ENCODE data around the gene A4GALT. TPM values are rescaled to one million over a fixed set of nuclear protein-coding genes. Genes with fewer than 3 reads are reported as not detected.

Gene A4GALT
- total and polyA plus RNA-seq, 2 donors: 1.3 to 20.9 TPM

DNA sequence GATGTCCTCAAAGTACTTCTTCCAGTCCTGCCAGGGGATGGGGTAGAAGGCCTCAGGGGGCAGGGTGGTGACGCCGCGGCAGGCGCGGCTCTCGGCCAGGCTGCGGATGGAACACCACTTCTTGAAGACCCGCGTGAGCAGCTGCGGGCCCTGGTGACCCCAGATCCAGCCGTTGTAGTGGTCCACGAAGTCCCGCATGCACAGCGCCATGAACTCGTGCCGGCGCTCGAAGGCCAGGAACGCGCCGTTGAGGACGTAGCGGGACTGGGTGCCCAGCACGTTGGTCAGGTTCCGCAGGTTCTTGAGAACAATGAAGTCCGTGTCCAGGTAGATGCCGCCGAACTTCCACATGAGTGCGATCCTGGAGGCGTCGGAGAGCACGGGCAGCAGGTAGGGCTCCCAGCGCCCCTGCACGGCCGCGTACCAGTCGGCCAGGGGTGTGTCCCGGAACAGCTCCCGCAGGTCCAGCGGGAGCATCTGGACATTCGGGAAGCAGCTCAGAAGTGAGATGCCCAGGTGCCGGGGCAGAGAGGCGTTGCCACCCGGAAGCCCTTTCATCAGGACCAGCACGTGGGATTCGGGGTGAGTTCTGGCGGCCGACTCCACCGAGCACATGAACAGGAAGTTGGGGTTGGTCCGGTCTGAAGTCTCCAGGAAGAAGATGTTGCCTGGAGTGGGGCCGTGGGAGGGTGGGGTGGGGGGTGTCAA, 27.5 kb downstream of the A4GALT start:
- H3K9me3 ChIP-seq (ENCODE audit: control insufficient read depth in 2 of 2, insufficient read depth in 1 of 2, low read length in 1 of 2): no peaks in the 10 kb centered on the region

DNA sequence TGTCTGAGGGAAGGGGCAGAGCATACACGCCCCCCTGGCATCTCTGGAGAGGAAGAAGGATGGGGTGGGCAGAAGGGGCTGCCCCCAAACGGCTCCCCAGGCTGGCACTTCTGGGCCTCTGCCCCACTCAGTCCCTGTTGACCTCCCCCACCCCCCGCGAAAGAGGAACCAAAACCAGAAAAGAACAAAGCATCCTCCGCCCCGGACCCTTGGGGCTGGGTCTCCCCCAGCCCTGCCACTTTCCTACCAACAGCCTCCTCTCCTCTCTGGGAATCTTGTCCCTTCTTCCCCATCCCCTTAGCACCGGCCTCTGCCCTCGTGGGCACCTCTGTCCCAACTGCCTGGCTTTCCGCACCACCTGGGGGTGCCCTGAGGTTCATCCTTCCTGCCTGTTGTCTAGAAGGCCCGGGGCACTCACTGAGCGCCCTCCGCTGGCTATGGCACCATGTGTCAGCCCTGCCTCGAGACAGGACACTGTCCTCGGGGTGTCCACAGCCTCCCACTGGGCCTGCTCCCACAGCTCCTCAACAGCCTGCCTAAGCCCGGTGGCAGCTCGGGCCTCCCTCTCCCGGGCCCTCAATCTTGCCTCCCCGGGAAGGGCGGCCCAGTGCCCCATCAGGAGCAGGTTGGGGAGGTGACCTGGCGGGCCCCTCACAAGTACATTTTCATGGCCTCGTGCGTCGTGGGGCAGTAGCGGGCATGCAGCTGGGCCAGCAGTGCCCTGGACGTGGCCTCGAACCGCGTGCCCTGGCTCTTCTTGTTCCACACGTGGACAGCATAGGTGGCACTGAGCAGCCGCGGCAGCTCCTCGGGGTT, 28.2 kb downstream of the A4GALT start:
- no peak for DNase-seq (ENCODE audit: low read depth in 6 of 9, low spot score in 9 of 9)
- Histone ChIP-seq H3K27me3 (ENCODE audit: control insufficient read depth in 2 of 2, insufficient read depth in 1 of 2, low read length in 1 of 2) (no peaks in the 10 kb centered on the region), H3K9me3 (ENCODE audit: control insufficient read depth in 2 of 2, insufficient read depth in 1 of 2, low read length in 1 of 2) (no peaks in the 10 kb centered on the region), H3K36me3 (ENCODE audit: control insufficient read depth in 2 of 2, insufficient read depth in 2 of 2, low read length in 1 of 2) (no peaks in the 10 kb centered on the region), H3K4me1 (ENCODE audit: control insufficient read depth in 2 of 2, insufficient read depth in 2 of 2, low read length in 2 of 2) (peaks cover 0 to 7% of the 10 kb centered on the region in 2 donors), H3K27ac (ENCODE audit: low read depth in 1 of 2, low read length in 1 of 2) (no peak overlapping the region), H3K4me3 (ENCODE audit: low read length in 2 of 2) (no peak overlapping the region)
- 81% methylated on average over 32 of the region's 32 CpGs for WGBS

More for the DNA sequence above, 27.5 kb downstream of the A4GALT start:
- no peaks in the 10 kb centered on the region for H3K27me3 ChIP-seq (ENCODE audit: control insufficient read depth in 2 of 2, insufficient read depth in 1 of 2, low read length in 1 of 2)
- H3K4me1 ChIP-seq (ENCODE audit: control insufficient read depth in 2 of 2, insufficient read depth in 2 of 2, low read length in 2 of 2): no peaks in the 10 kb centered on the region
- H3K4me3 ChIP-seq (ENCODE audit: low read length in 2 of 2): no peak overlapping the region
- no peak overlapping the region for H3K27ac ChIP-seq (ENCODE audit: low read depth in 1 of 2, low read length in 1 of 2)
- no peaks in the 10 kb centered on the region for H3K36me3 ChIP-seq (ENCODE audit: control insufficient read depth in 2 of 2, insufficient read depth in 2 of 2, low read length in 1 of 2)
- DNase-seq (ENCODE audit: low read depth in 6 of 9, low spot score in 9 of 9): no peak
- 91% methylated on average over 51 of the region's 51 CpGs for WGBS

DNA sequence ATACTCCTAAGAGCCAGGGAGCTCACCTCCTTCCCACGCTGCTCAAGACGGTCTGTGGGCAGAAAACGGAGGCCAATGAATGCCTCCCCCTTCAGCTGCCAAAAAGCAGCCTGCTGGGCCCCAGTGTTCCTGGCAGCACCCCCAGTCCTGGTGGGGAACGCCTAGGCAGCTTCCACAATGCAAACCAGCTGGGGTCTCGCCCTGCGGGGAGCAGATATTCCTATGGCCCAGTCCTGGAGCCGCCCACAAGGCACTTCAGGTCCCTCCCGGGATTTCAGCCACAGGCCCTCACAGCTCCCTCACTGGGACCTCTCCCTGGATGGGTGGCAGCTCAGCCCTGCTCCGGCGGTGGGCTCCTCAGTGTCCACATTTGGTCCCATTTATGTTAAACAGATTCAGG, 29.2 kb downstream of the A4GALT start:
- Histone ChIP-seq H3K9me3 (ENCODE audit: control insufficient read depth in 2 of 2, insufficient read depth in 1 of 2, low read length in 1 of 2) (no peaks in the 10 kb centered on the region), H3K27me3 (ENCODE audit: control insufficient read depth in 2 of 2, insufficient read depth in 1 of 2, low read length in 1 of 2) (no peaks in the 10 kb centered on the region), H3K27ac (ENCODE audit: low read depth in 1 of 2, low read length in 1 of 2) (no peak overlapping the region), H3K36me3 (ENCODE audit: control insufficient read depth in 2 of 2, insufficient read depth in 2 of 2, low read length in 1 of 2) (no peaks in the 10 kb centered on the region), H3K4me1 (ENCODE audit: control insufficient read depth in 2 of 2, insufficient read depth in 2 of 2, low read length in 2 of 2) (peaks cover 0 to 10% of the 10 kb centered on the region in 2 donors), H3K4me3 (ENCODE audit: low read length in 2 of 2) (no peak overlapping the region)
- WGBS: 98% methylated on average over 10 of the region's 10 CpGs
- DNase-seq (ENCODE audit: low read depth in 6 of 9, low spot score in 9 of 9): no peak

DNA sequence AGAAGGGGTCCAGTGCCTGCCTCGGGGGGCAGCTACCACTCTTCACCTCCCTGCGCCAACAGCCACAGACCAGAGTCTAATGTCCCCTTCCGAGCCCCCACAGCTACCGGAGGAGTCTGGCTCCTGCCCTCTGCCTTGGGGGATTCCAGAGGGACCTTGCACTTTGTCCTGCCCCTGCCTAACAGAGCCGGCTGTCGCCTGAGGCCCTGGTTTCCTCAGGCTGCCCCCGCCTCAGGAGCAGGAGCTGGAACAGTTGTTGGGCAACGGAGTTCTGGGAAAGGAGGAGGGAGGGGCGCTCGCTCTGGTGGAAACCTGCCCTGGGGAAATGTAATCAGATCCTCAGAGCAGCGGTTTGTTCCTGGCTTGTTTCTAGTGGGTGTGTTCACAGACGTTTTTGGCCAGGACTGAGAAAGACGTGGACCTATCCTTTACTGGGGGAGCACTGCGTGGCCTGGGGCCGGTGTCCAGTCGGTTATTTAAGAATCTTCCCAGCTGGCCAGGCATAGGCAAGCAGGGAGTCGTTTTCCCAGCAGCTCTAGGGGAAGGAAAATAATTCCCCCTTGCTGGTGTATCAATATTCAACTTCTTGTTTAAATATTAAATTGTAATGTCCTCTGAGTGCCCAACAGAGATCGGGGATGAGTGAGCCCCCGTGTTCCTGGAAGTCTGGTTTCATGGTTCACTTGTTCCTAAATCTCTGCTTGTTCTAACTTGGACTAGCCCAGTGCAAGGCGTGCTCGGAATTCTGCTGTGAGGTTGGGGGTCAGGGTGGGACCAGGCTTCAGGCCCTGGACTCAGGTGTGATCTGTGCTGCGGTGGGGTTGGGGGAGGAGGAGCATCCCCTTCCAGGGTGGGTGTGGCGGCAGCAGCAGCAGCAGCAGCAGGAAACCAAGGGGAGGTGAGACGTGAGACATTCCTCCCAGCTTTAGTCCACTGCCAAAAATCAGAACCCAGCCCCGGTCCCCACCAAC, 32.1 kb downstream of the A4GALT start:
- H3K4me3 ChIP-seq (ENCODE audit: low read length in 2 of 2): no peak overlapping the region
- peak in 3 of 9 donors; percentile 8 to 34 (median 15) for DNase-seq (ENCODE audit: low read depth in 6 of 9, low spot score in 9 of 9)
- H3K27ac ChIP-seq (ENCODE audit: low read depth in 1 of 2, low read length in 1 of 2): peak overlapping the region; percentile 56 to 71
- H3K27me3 ChIP-seq (ENCODE audit: control insufficient read depth in 2 of 2, insufficient read depth in 1 of 2, low read length in 1 of 2): no peaks in the 10 kb centered on the region
- H3K9me3 ChIP-seq (ENCODE audit: control insufficient read depth in 2 of 2, insufficient read depth in 1 of 2, low read length in 1 of 2): no peaks in the 10 kb centered on the region
- peaks cover 0 to 10% of the 10 kb centered on the region in 2 donors for H3K4me1 ChIP-seq (ENCODE audit: control insufficient read depth in 2 of 2, insufficient read depth in 2 of 2, low read length in 2 of 2)
- H3K36me3 ChIP-seq (ENCODE audit: control insufficient read depth in 2 of 2, insufficient read depth in 2 of 2, low read length in 1 of 2): no peaks in the 10 kb centered on the region
- WGBS: 86% methylated on average over 25 of the region's 25 CpGs

DNA sequence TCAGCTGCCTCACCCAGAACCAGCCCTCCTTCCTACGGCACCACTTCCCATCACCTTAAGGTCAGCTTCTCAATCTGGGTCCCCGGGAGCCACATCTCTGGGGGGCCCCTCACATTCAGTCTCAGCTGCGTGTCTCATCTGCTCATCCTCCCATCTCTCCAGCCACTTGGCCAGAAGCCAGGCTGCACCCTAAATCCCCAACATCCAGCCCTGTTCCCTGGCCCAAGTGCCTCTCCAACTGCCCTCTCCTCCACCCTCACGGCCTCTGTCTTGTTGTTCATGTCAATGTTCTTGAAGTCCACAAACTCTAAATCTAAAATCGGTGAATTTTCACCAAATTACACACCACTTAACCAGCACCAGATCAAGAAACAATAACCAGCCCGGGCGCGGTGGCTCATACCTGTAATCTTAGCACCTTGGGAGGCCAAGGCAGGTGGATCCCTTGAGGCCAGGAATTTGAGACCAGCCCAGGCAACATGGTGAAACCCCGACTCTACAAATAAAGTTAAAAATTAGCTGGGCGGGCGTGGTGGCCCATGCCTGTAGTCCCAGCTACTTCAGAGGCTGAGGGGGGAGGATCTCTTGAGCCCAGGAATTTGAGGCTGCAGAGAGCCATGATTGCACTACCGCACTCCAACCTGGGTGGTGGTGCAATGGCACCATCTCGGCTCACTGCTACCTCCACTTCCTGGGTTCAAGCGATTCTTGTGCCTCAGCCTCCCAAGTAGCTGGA, 33.7 kb downstream of the A4GALT start:
- WGBS: 93% methylated on average over 14 of the region's 14 CpGs
- Histone ChIP-seq H3K9me3 (ENCODE audit: control insufficient read depth in 2 of 2, insufficient read depth in 1 of 2, low read length in 1 of 2) (no peaks in the 10 kb centered on the region), H3K27ac (ENCODE audit: low read depth in 1 of 2, low read length in 1 of 2) (no peak overlapping the region), H3K4me1 (ENCODE audit: control insufficient read depth in 2 of 2, insufficient read depth in 2 of 2, low read length in 2 of 2) (peaks cover 0 to 10% of the 10 kb centered on the region in 2 donors), H3K27me3 (ENCODE audit: control insufficient read depth in 2 of 2, insufficient read depth in 1 of 2, low read length in 1 of 2) (peaks cover 0 to 6% of the 10 kb centered on the region in 2 donors), H3K4me3 (ENCODE audit: low read length in 2 of 2) (no peak overlapping the region), H3K36me3 (ENCODE audit: control insufficient read depth in 2 of 2, insufficient read depth in 2 of 2, low read length in 1 of 2) (no peaks in the 10 kb centered on the region)
- no peak for DNase-seq (ENCODE audit: low read depth in 6 of 9, low spot score in 9 of 9)

DNA sequence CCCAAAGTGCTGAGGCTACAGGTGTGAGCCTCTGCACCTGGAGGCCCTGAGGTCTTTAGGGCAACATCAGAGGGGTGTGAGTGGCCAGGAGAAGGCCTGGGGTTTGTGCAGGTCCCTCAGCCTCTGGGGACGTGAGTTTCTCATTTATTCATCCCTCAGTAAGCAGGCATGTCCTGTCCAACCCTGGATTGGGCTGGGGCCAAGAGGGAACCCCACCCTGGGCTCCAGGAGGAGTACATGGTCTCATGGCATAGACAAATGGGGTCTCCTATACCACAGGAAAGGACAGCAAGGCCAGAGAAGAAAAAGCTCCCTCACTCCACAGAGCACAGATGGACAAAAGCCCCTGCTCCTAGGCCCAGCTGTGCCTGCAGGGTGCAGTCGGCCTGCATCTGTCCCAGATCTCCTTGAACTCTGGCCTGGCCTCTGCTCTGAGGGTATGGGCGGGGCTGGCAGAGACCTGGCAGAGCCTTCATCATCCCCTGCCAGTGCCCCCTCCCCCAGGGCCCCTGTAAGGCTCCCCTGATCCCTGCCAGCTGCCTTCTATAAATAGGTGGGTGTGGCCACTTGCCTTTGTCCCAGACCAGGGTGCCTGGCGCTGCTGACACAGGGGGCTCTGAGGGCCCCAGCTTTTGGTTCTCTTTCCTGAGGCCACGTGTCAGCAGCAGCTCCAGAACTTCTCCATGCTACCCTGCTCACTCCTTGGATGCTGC, 34.6 kb downstream of the A4GALT start:
- DNase-seq (ENCODE audit: low read depth in 6 of 9, low spot score in 9 of 9): no peak

DNA sequence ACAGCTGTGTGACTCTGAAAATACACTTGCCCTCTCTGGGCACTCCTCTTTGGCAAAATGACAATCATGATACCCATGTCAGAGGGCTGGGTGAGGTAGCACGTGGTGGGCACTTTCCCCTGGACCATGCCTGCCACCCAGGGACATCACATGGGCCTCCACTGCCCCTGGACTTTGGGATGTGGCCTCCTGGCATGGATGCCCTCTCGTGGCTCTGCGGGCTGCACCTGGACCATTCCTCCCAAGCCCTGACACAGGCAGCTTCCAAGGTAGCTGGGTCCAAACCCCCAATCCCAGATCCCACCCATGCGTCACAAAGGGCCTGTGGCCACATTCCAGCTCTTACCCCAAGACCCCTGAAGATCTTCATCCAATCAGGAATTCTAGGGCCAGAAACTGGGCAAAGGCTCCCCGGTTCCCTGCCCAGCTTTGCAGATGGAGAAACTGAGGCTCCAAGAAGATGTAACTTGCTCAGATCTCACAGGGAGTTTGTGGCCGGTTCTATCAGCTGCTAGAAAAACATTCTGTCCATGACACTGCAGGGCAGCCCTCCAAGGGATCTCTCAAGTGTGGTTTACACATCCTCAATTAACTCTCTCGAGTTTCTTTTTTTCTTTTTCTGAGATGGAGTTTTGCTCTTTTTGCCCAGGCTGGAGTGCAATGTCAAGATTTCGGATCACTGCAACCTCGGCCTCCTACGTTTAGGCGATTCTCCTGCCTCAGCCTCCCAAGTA, 36.0 kb downstream of the A4GALT start:
- H3K9me3 ChIP-seq (ENCODE audit: control insufficient read depth in 2 of 2, insufficient read depth in 1 of 2, low read length in 1 of 2): no peaks in the 10 kb centered on the region
- no peak overlapping the region for H3K27ac ChIP-seq (ENCODE audit: low read depth in 1 of 2, low read length in 1 of 2)
- peaks cover 0 to 6% of the 10 kb centered on the region in 2 donors for H3K27me3 ChIP-seq (ENCODE audit: control insufficient read depth in 2 of 2, insufficient read depth in 1 of 2, low read length in 1 of 2)
- H3K4me3 ChIP-seq (ENCODE audit: low read length in 2 of 2): no peak overlapping the region
- peaks cover 0 to 10% of the 10 kb centered on the region in 2 donors for H3K4me1 ChIP-seq (ENCODE audit: control insufficient read depth in 2 of 2, insufficient read depth in 2 of 2, low read length in 2 of 2)
- DNase-seq (ENCODE audit: low read depth in 6 of 9, low spot score in 9 of 9): no peak
- no peaks in the 10 kb centered on the region for H3K36me3 ChIP-seq (ENCODE audit: control insufficient read depth in 2 of 2, insufficient read depth in 2 of 2, low read length in 1 of 2)
- 90% methylated on average over 11 of the region's 11 CpGs for WGBS

More for the DNA sequence above, 34.6 kb downstream of the A4GALT start:
- H3K9me3 ChIP-seq (ENCODE audit: control insufficient read depth in 2 of 2, insufficient read depth in 1 of 2, low read length in 1 of 2): no peaks in the 10 kb centered on the region
- no peak overlapping the region for H3K4me3 ChIP-seq (ENCODE audit: low read length in 2 of 2)
- no peak overlapping the region for H3K27ac ChIP-seq (ENCODE audit: low read depth in 1 of 2, low read length in 1 of 2)
- peaks cover 0 to 10% of the 10 kb centered on the region in 2 donors for H3K4me1 ChIP-seq (ENCODE audit: control insufficient read depth in 2 of 2, insufficient read depth in 2 of 2, low read length in 2 of 2)
- no peaks in the 10 kb centered on the region for H3K36me3 ChIP-seq (ENCODE audit: control insufficient read depth in 2 of 2, insufficient read depth in 2 of 2, low read length in 1 of 2)
- peaks cover 0 to 6% of the 10 kb centered on the region in 2 donors for H3K27me3 ChIP-seq (ENCODE audit: control insufficient read depth in 2 of 2, insufficient read depth in 1 of 2, low read length in 1 of 2)
- WGBS: 82% methylated on average over 5 of the region's 5 CpGs
